Uterus (tissue), 4 donors: ENCODE measurements around the gene CD63. TPM values are rescaled to one million over a fixed set of nuclear protein-coding genes. Genes with fewer than 3 reads are reported as not detected.

ENCODE experiments used
- DNase-seq, 2 donors: peaks; one replicate each; pipeline ENCODE4 v3.0.0-alpha.2; 2019 to 2020
- H3K27ac ChIP-seq, 2 donors: fragments of 200-600 bp; sonication (generic); 1 replicate in 1 of 2; 2 replicates in 1 of 2; pipeline ENCODE4 v1.5.1; 2016 to 2018
- H3K27me3 ChIP-seq, 2 donors: fragments of 200-600 bp; sonication (generic); one replicate each; pipeline ENCODE4 v1.5.1; 2018 to 2019; ENCODE audit warnings: control low read depth in 1 of 2
- H3K36me3 ChIP-seq, 2 donors: fragments of 200-600 bp; sonication (generic); one replicate each; pipeline ENCODE4 v1.5.1; 2019; ENCODE audit warnings: control low read depth in 1 of 2
- H3K4me1 ChIP-seq, 2 donors: fragments of 200-600 bp; sonication (generic); one replicate each; pipeline ENCODE4 v1.5.1; 2018 to 2019; ENCODE audit warnings: control low read depth in 1 of 2
- H3K4me3 ChIP-seq, 2 donors: fragments of 200-600 bp; sonication (generic); 1 replicate in 1 of 2; 2 replicates in 1 of 2; pipeline ENCODE4 v1.5.1; 2018 to 2019; ENCODE audit warnings: mild to moderate bottlenecking in 1 of 2
- H3K9me3 ChIP-seq, 2 donors: fragments of 200-600 bp; sonication (generic); one replicate each; pipeline ENCODE4 v1.5.1; 2019; ENCODE audit warnings: control low read depth in 1 of 2
- POLR2A ChIP-seq, 2 donors: fragments of 450-650 bp; IDR thresholded peaks; one replicate each; pipeline ENCODE4 v1.6.1; 2016; ENCODE audit warnings: antibody characterized with exemption in 2 of 2, mild to moderate bottlenecking in 1 of 2, moderate library complexity in 1 of 2
- intact Hi-C: fragments of 100-400 bp; cut with DNase I; formaldehyde crosslinking; loops from one replicate; pipeline ENCODE4 v1.15.1; 2023; ENCODE audit warnings: low total_unique reads
- total RNA-seq, 4 donors: library from RNA; depleted of rRNA in 3 of 4; stranded (reverse); fragments of >200 nt in 3 of 4; gene quantifications; one replicate each; pipeline versions ENCODE4 v1.1.0 to v1.2.4, GENCODE V29; 2014 to 2023
- TF ChIP-seq, protein P1 (sequence below), 4 experiments: fragments of 200-600 bp in 2 of 4; fragments of 450-650 bp in 2 of 4; sonication (generic) in 2 of 4; IDR thresholded peaks; one replicate each; pipeline ENCODE4 v1.5.1; 2016 to 2019; ENCODE audit warnings: antibody characterized with exemption in 4 of 4, mild to moderate bottlenecking in 2 of 4, moderate library complexity in 1 of 4
- donor health status: DM: yes; HTN: yes; CAD: no.

The CD63 gene
- total RNA-seq, 4 donors from 2014 or later: 417 to 911 (median 637) TPM

DNA sequence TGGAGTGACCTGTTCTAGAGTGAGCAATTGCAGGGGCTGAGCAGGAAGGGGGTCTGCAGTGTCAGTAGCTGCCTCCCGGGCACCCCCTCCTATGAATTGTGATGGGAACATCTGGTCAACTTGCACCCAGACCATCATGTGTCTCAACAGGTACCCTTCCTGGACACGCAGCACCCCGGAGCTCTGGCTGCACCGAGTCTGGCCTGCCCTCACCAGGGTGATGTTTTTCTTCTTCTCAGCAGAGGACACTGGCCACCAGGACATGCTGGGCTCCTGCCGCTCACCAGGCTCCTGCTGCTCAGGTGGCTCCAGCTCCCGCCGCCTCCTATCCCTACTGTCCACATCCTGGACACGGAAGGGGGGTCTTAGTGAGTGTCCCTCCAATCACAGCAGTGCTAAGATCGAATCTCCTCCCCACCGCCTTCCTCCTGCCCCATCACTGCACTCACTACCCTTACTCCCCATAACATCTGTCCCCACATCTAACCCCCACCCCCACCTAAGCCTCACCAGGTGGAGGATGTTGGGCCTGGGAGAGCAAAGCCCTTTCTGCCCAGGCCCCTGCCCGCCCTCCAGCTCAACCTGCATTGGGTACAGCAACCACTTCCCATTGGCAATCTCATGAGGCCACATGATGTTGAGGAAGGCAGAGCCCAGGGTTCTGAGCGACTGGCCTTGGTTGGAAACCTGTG is 36.0 kb downstream of the CD63 start:
- peak in 1 of 2 donors; percentile 8 for DNase-seq
- intact Hi-C loops: no loop called here

GRCh38 chr12:55688716-55689655 is 39.8 kb downstream of the CD63 start:
- H3K27ac ChIP-seq: no peak overlapping the region
- H3K9me3 ChIP-seq: no peaks in the 10 kb centered on the region
- H3K4me1 ChIP-seq: no peaks in the 10 kb centered on the region
- intact Hi-C loops: no loop called here
- peak in 1 of 2 donors; percentile 4 for DNase-seq
- H3K36me3 ChIP-seq: no peaks in the 10 kb centered on the region
- TF ChIP-seq, protein P1, sequence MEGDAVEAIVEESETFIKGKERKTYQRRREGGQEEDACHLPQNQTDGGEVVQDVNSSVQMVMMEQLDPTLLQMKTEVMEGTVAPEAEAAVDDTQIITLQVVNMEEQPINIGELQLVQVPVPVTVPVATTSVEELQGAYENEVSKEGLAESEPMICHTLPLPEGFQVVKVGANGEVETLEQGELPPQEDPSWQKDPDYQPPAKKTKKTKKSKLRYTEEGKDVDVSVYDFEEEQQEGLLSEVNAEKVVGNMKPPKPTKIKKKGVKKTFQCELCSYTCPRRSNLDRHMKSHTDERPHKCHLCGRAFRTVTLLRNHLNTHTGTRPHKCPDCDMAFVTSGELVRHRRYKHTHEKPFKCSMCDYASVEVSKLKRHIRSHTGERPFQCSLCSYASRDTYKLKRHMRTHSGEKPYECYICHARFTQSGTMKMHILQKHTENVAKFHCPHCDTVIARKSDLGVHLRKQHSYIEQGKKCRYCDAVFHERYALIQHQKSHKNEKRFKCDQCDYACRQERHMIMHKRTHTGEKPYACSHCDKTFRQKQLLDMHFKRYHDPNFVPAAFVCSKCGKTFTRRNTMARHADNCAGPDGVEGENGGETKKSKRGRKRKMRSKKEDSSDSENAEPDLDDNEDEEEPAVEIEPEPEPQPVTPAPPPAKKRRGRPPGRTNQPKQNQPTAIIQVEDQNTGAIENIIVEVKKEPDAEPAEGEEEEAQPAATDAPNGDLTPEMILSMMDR (IDR thresholded peaks at IDR 0.05): no peak
- TF ChIP-seq POLR2A (IDR thresholded peaks at IDR 0.05): no peak
- no peak overlapping the region for H3K4me3 ChIP-seq
- H3K27me3 ChIP-seq: no peaks in the 10 kb centered on the region

More for the DNA sequence above, 36.0 kb downstream of the CD63 start:
- no peak for TF ChIP-seq POLR2A (IDR thresholded peaks at IDR 0.05)
- TF ChIP-seq, protein P1 (IDR thresholded peaks at IDR 0.05): no peak
- no peaks in the 10 kb centered on the region for H3K36me3 ChIP-seq
- H3K27me3 ChIP-seq: no peaks in the 10 kb centered on the region
- no peak overlapping the region for H3K27ac ChIP-seq
- no peaks in the 10 kb centered on the region for H3K4me1 ChIP-seq
- H3K9me3 ChIP-seq: no peaks in the 10 kb centered on the region
- no peak overlapping the region for H3K4me3 ChIP-seq

- no peaks in the 10 kb centered on the region for H3K4me1 ChIP-seq
- TF ChIP-seq, protein P1 (IDR thresholded peaks at IDR 0.05): no peak
- no peak for TF ChIP-seq POLR2A (IDR thresholded peaks at IDR 0.05)
- intact Hi-C loops: no loop called here
- no peak for DNase-seq
- H3K9me3 ChIP-seq: no peaks in the 10 kb centered on the region
- H3K27ac ChIP-seq: no peak overlapping the region
- no peaks in the 10 kb centered on the region for H3K27me3 ChIP-seq
- no peaks in the 10 kb centered on the region for H3K36me3 ChIP-seq
- H3K4me3 ChIP-seq: no peak overlapping the region
Measured at GRCh38 chr12:55687746-55688145, 41.1 kb downstream of the CD63 start.

GRCh38 chr12:55686366-55687010 is 42.3 kb downstream of the CD63 start:
- Histone ChIP-seq H3K27me3 (no peaks in the 10 kb centered on the region), H3K36me3 (no peaks in the 10 kb centered on the region), H3K27ac (no peak overlapping the region), H3K9me3 (no peaks in the 10 kb centered on the region), H3K4me3 (no peak overlapping the region), H3K4me1 (peaks cover 0 to 1% of the 10 kb centered on the region in 2 donors)
- intact Hi-C loops: no loop called here
- no peak for DNase-seq
- TF ChIP-seq POLR2A (IDR thresholded peaks at IDR 0.05): no peak

GRCh38 chr12:55685671-55686070 is 43.1 kb downstream of the CD63 start:
- Histone ChIP-seq H3K4me1 (peaks cover 0 to 6% of the 10 kb centered on the region in 2 donors), H3K4me3 (no peak overlapping the region), H3K36me3 (no peaks in the 10 kb centered on the region), H3K9me3 (no peaks in the 10 kb centered on the region), H3K27ac (no peak overlapping the region), H3K27me3 (no peaks in the 10 kb centered on the region)
- TF ChIP-seq, protein P1 (IDR thresholded peaks at IDR 0.05): no peak
- no peak for TF ChIP-seq POLR2A (IDR thresholded peaks at IDR 0.05)
- intact Hi-C loops: no loop called here
- no peak for DNase-seq
